GM19238 (cell line): ENCODE results near the gene PNMA5.
"Not testable (repeated sequence)": the region's sequence is repeated elsewhere in the genome, so short reads cannot be mapped to it uniquely, and the experiment has no call there.

Experiments
- DNase-seq: peaks from one replicate; pipeline ENCODE4 v3.0.0; 2011; ENCODE audit warnings: low spot score; ENCODE audit not compliant: insufficient read length

PNMA5 gene

GRCh38 chrX:152993933-152994332 is at the start of gene PNMA5:
PNMA5 (minus strand) TSS chrX:152994116; CDS start chrX:152991598, 2,518 bp downstream.
- DNase-seq: no peak

- peak; percentile 53 for DNase-seq
Measured at GRCh38 chrX:153032397-153033118, 38.6 kb upstream of the PNMA5 start.

GRCh38 chrX:153030801-153031200 is 36.9 kb upstream of the PNMA5 start:
- no peak for DNase-seq

- DNase-seq: no peak
Measured at GRCh38 chrX:153029875-153030274, 36.0 kb upstream of the PNMA5 start.

GRCh38 chrX:153029162-153029561 is 35.2 kb upstream of the PNMA5 start:
- no peak for DNase-seq

GRCh38 chrX:153028487-153028886 is 34.6 kb upstream of the PNMA5 start:
- not testable (repeated sequence) for DNase-seq

- DNase-seq: not testable (repeated sequence)
Measured at GRCh38 chrX:153026501-153026900, 32.6 kb upstream of the PNMA5 start.

- DNase-seq: no peak
Measured at GRCh38 chrX:153019166-153019565, 25.2 kb upstream of the PNMA5 start.

- not testable (repeated sequence) for DNase-seq
Measured at GRCh38 chrX:153017174-153017573, 23.3 kb upstream of the PNMA5 start.

- no peak for DNase-seq
Measured at GRCh38 chrX:153004780-153005179, 10.9 kb upstream of the PNMA5 start.

GRCh38 chrX:153003981-153004380 is 10.1 kb upstream of the PNMA5 start:
- no peak for DNase-seq

- not testable (repeated sequence) for DNase-seq
Measured at GRCh38 chrX:153002182-153002581, 8.3 kb upstream of the PNMA5 start.

GRCh38 chrX:152997337-152997736 is 3.4 kb upstream of the PNMA5 start:
- DNase-seq: no peak

- no peak for DNase-seq
Measured at GRCh38 chrX:152992115-152992514, 1.8 kb downstream of the PNMA5 start.

GRCh38 chrX:152991123-152991522 is 2.8 kb downstream of the PNMA5 start:
- no peak for DNase-seq

GRCh38 chrX:152989292-152989658 is 4.6 kb downstream of the PNMA5 start:
- DNase-seq: no peak

- no peak for DNase-seq
Measured at GRCh38 chrX:152988536-152989291, 5.2 kb downstream of the PNMA5 start.

GRCh38 chrX:152987801-152988200 is 6.1 kb downstream of the PNMA5 start:
- DNase-seq: no peak

- DNase-seq: not testable (repeated sequence)
Measured at GRCh38 chrX:152987156-152987555, 6.8 kb downstream of the PNMA5 start.

- DNase-seq: not testable (repeated sequence)
Measured at GRCh38 chrX:152985383-152985782, 8.5 kb downstream of the PNMA5 start.

GRCh38 chrX:152968193-152968592 is 25.7 kb downstream of the PNMA5 start:
- DNase-seq: no peak

- DNase-seq: no peak
Measured at GRCh38 chrX:152960115-152960514, 33.8 kb downstream of the PNMA5 start.

GRCh38 chrX:152959626-152960025 is 34.3 kb downstream of the PNMA5 start:
- no peak for DNase-seq
